ENCODE results near the gene DRC1. TPM values are rescaled to one million over a fixed set of nuclear protein-coding genes. Genes with fewer than 3 reads are reported as not detected.

Gene DRC1
- polyA plus RNA-seq, 2 of the 4 experiments (the other 2 are of a cell fraction) = 0.21 to 0.39 TPM

DNA sequence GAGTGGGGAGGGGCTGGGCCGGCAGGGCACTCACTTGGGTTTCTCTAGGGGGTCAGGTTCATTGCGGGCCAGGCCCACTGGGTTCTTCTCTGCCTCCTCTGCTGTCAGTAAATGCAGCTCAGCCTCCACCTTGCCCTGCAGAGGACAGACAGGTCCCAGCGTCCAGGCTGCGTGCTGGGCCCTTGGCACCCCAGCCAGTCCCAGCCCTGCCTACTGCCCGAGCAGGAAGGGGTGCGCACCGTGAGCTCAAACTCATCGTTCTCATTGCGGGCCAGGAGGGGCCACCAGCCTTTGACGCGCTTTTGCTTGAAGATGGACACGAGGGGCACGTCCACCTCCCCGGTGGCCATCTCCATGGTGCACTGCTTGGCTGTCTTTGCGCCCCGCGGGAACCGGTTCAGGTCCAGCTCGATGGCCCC, 58.9 kb downstream of the DRC1 start:
- no peak for DNase-seq (ENCODE audit: low read depth in 1 of 2, low spot score in 1 of 2)
- peaks cover 20% of the 10 kb centered on the region for H3K4me1 ChIP-seq
- TF ChIP-seq KDM1A (IDR thresholded peaks at IDR 0.05; ENCODE audit: low read depth) (no peak), RAD21 (conservative IDR thresholded peaks at IDR 0.05 in 1 of 2, IDR thresholded peaks at IDR 0.05 in 1 of 2) (no peak), TFCP2L1 (CRISPR knock-in tag; IDR thresholded peaks at IDR 0.05) (no peak), CBX2 (IDR thresholded peaks at IDR 0.05; ENCODE audit: borderline replicate concordance, low read depth) (no peak), EHMT2 (IDR thresholded peaks at IDR 0.05; ENCODE audit: low read depth) (no peak), POLR2A (IDR thresholded peaks at IDR 0.05; ENCODE audit: low read length) (no peak), CEBPB (IDR thresholded peaks at IDR 0.05) (no peak), GATA3 (IDR thresholded peaks at IDR 0.05; ENCODE audit: borderline replicate concordance) (no peak), SREBF2 (IDR thresholded peaks at IDR 0.05) (no peak), BHLHE40 (IDR thresholded peaks at IDR 0.05; ENCODE audit: low read depth, low read length) (no peak), SMC3 (IDR thresholded peaks at IDR 0.05) (no peak), ZNF302 (CRISPR knock-in tag; IDR thresholded peaks at IDR 0.05) (no peak), RCOR1 (IDR thresholded peaks at IDR 0.05; ENCODE audit: low read depth, low read length) (no peak), FOXS1 (CRISPR knock-in tag; IDR thresholded peaks at IDR 0.05) (no peak), CBX8 (IDR thresholded peaks at IDR 0.05) (no peak), FOSL2 (IDR thresholded peaks at IDR 0.05) (no peak), FOSL2 (CRISPR knock-in tag; IDR thresholded peaks at IDR 0.05) (no peak)
- TF ChIP-seq, protein P1, sequence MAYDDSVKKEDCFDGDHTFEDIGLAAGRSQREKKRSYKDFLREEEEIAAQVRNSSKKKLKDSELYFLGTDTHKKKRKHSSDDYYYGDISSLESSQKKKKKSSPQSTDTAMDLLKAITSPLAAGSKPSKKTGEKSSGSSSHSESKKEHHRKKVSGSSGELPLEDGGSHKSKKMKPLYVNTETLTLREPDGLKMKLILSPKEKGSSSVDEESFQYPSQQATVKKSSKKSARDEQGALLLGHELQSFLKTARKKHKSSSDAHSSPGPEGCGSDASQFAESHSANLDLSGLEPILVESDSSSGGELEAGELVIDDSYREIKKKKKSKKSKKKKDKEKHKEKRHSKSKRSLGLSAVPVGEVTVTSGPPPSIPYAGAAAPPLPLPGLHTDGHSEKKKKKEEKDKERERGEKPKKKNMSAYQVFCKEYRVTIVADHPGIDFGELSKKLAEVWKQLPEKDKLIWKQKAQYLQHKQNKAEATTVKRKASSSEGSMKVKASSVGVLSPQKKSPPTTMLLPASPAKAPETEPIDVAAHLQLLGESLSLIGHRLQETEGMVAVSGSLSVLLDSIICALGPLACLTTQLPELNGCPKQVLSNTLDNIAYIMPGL (CRISPR knock-in tag; IDR thresholded peaks at IDR 0.05; ENCODE audit: borderline replicate concordance) = no peak
- TF ChIP-seq, protein P2, sequence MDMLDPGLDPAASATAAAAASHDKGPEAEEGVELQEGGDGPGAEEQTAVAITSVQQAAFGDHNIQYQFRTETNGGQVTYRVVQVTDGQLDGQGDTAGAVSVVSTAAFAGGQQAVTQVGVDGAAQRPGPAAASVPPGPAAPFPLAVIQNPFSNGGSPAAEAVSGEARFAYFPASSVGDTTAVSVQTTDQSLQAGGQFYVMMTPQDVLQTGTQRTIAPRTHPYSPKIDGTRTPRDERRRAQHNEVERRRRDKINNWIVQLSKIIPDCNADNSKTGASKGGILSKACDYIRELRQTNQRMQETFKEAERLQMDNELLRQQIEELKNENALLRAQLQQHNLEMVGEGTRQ (IDR thresholded peaks at IDR 0.05) = no peak
- TF ChIP-seq, protein P3, sequence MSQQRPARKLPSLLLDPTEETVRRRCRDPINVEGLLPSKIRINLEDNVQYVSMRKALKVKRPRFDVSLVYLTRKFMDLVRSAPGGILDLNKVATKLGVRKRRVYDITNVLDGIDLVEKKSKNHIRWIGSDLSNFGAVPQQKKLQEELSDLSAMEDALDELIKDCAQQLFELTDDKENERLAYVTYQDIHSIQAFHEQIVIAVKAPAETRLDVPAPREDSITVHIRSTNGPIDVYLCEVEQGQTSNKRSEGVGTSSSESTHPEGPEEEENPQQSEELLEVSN (IDR thresholded peaks at IDR 0.05; ENCODE audit: borderline replicate concordance, low read depth) = no peak
- no peak overlapping the region for H3K4me2 ChIP-seq
- H3K4me3 ChIP-seq = no peak overlapping the region
- H3K9me3 ChIP-seq = no peaks in the 10 kb centered on the region
- no peak overlapping the region for H3K27ac ChIP-seq
- ChIA-PET CTCF (interaction anchor here (0.6 to 2.4 kb wide), 9 partner anchors 10 to 144 kb away, joined by 3 to 10 read pairs (median 3); partner anchors contain the start of gene SELENOI), POLR2A (interaction anchor here (0.9 kb wide), 1 partner anchor 115 kb away, joined by 9 read pairs; the partner anchor contains the start of gene SELENOI)
- FAIRE-seq = no peak
- WGBS (ENCODE audit: missing lambda C conversion rate) = 90% methylated on average over 12 of the region's 19 CpGs
- ATAC-seq = no peak

DNA sequence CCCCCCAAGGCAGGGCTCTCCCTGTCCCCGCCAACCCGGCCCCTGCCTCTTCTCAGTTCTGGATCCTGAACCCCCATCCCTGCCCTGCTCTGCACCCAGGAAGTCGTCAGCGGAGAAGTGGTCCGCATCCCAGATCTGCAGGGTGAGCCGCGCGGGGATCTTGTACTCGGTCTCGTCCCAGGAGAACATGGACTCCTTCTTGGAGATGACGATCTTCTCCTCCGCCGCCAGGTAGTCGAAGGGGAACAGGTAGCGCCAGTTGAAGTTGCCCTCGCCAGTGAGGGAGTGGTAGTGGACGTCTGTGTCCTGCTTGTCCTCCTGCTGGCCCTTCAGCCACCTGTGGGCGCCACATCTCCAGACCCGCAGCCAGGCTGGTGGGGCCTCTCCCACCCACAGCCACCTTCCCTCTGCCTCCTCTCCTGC, 59.9 kb downstream of the DRC1 start:
- CTCF ChIA-PET = interaction anchor here (1.0 to 2.4 kb wide), 5 partner anchors 17 to 116 kb away, joined by 3 to 10 read pairs (median 3); no protein-coding TSS in a partner anchor

DNA sequence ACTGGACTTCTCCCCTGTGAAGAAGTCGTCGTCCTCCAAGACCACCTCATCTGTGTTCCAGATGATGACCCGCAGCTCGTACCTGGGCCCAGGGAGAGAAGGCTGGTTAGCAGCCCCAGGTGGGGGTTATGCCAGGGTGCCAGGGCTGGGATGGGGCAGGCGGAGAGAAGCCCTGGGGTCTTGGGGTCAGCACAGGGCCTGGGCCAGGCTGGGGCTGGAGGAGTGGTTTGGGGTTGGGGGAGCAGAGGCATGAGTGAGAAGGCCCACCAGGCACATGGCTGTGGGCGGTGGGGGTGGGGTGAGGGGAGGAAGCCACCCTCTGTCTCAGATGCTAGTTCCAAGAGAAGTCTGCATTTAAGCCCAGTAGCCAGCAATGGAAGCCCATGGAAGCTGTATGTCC, 60.4 kb downstream of the DRC1 start:
- ATAC-seq = peak in 1 of 2 experiments; percentile 7; a peak in 3 of 6 replicates
- peak overlapping the region; percentile 10 to 66; a peak in 4 of 6 replicates for H3K27ac ChIP-seq
- peaks cover 18% of the 10 kb centered on the region for H3K4me1 ChIP-seq
- CTCF ChIA-PET = interaction anchor here (1.0 to 2.4 kb wide), 5 partner anchors 12 to 116 kb away, joined by 3 to 10 read pairs (median 4); no protein-coding TSS in a partner anchor
- no peak overlapping the region for H3K4me2 ChIP-seq
- TF ChIP-seq, protein P4, sequence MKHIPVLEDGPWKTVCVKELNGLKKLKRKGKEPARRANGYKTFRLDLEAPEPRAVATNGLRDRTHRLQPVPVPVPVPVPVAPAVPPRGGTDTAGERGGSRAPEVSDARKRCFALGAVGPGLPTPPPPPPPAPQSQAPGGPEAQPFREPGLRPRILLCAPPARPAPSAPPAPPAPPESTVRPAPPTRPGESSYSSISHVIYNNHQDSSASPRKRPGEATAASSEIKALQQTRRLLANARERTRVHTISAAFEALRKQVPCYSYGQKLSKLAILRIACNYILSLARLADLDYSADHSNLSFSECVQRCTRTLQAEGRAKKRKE (CRISPR knock-in tag; IDR thresholded peaks at IDR 0.05; ENCODE audit: low read depth) = no peak
- TF ChIP-seq JUN (IDR thresholded peaks at IDR 0.05) = 0 out of 5 replicates have a peak, but pooled peaks of 1 of the 2 experiments have one; percentile 3
- no peak for DNase-seq (ENCODE audit: low read depth in 1 of 2, low spot score in 1 of 2)
- WGBS (ENCODE audit: missing lambda C conversion rate) = 96% methylated on average over 5 of the region's 6 CpGs
- no peak for FAIRE-seq
- POLR2A ChIA-PET = no interaction called here
- no peaks in the 10 kb centered on the region for H3K9me3 ChIP-seq
- no peak overlapping the region for H3K4me3 ChIP-seq

More for the DNA sequence above, 59.9 kb downstream of the DRC1 start:
- H3K4me3 ChIP-seq = no peak overlapping the region
- WGBS (ENCODE audit: missing lambda C conversion rate) = 89% methylated on average over 19 of the region's 19 CpGs
- peaks cover 18% of the 10 kb centered on the region for H3K4me1 ChIP-seq
- ATAC-seq (no peak), FAIRE-seq (no peak), DNase-seq (ENCODE audit: low read depth in 1 of 2, low spot score in 1 of 2) (no peak)
- peak overlapping the region in 1 of 2 experiments; percentile 66; a peak in 3 of 6 replicates for H3K27ac ChIP-seq
- TF ChIP-seq TFCP2L1 (CRISPR knock-in tag; IDR thresholded peaks at IDR 0.05) (no peak), JUN (IDR thresholded peaks at IDR 0.05) (0 out of 5 replicates have a peak, but pooled peaks of 1 of the 2 experiments have one; percentile 4)
- H3K9me3 ChIP-seq = no peaks in the 10 kb centered on the region
- POLR2A ChIA-PET = no interaction called here
- H3K4me2 ChIP-seq = no peak overlapping the region
